ENCODE data around the gene LBHD2. TPM values are rescaled to one million over a fixed set of nuclear protein-coding genes. Genes with fewer than 3 reads are reported as not detected.

LBHD2 gene
- total RNA-seq, 1 donor from 2014 or later: not detected

GRCh38 chr14:103057372-103058163 is 26.4 kb upstream of the LBHD2 start, which contains the start of gene CDC42BPB:
TSS of gene CDC42BPB (minus strand) at chr14:103057549. CDS start at chr14:103057173, 376 bp downstream.
- no peak for FAIRE-seq
- H3K79me2 ChIP-seq (ENCODE audit: insufficient read depth, low read length): peaks cover 52% of the 10 kb centered on the region

GRCh38 chr14:103058164-103059055 is 25.6 kb upstream of the LBHD2 start:
- peak overlapping the region; percentile 91 for H3K4me3 Mint-ChIP-seq (ENCODE audit: unreplicated experiment)
- H3K36me3 ChIP-seq (ENCODE audit: insufficient read depth, low read length): no peaks in the 10 kb centered on the region
- H3K4me1 Mint-ChIP-seq (ENCODE audit: low read depth, unreplicated experiment): peaks cover 26% of the 10 kb centered on the region
- TF ChIP-seq EZH2 (IDR thresholded peaks at IDR 0.05; ENCODE audit: insufficient read depth, low read length) (no peak), CTCF (IDR thresholded peaks at IDR 0.05; ENCODE audit: insufficient read depth, low read depth, low read length) (no peak)
- H3K79me2 ChIP-seq (ENCODE audit: insufficient read depth, low read length): peaks cover 44% of the 10 kb centered on the region
- FAIRE-seq (no peak), DNase-seq (ENCODE audit: low read depth) (no peak)
- H3K4me3 ChIP-seq (ENCODE audit: insufficient read depth, low read depth, low read length): peak overlapping the region; percentile 76
- no peaks in the 10 kb centered on the region for H3K9me3 ChIP-seq (ENCODE audit: insufficient read depth, low read depth, low read length)
- H3K4me2 ChIP-seq (ENCODE audit: low read length): peak overlapping the region; percentile 100
- H3K27me3 Mint-ChIP-seq (ENCODE audit: low read depth, unreplicated experiment): no peaks in the 10 kb centered on the region
- H3K27ac ChIP-seq (ENCODE audit: low read depth, low read length): no peak overlapping the region
- peak overlapping the region; percentile 58 for H3K27ac Mint-ChIP-seq (ENCODE audit: unreplicated experiment)
- H3K27me3 ChIP-seq (ENCODE audit: insufficient read depth, low read length): no peaks in the 10 kb centered on the region
- H4K20me1 ChIP-seq (ENCODE audit: insufficient read depth, low read length): peaks cover 30% of the 10 kb centered on the region
- H3K9ac ChIP-seq (ENCODE audit: low read length): peak overlapping the region; percentile 89
- no peaks in the 10 kb centered on the region for H3K4me1 ChIP-seq (ENCODE audit: insufficient read depth, low read length)
- no peaks in the 10 kb centered on the region for H3K36me3 Mint-ChIP-seq (ENCODE audit: low read depth, unreplicated experiment)
- no peaks in the 10 kb centered on the region for H3K9me3 Mint-ChIP-seq (ENCODE audit: unreplicated experiment)
- peak overlapping the region; percentile 95 for H2AFZ ChIP-seq (ENCODE audit: low read depth, low read length)

More at GRCh38 chr14:103057372-103058163, 26.4 kb upstream of the LBHD2 start, which contains the start of gene CDC42BPB:
- Histone ChIP-seq H3K27me3 (ENCODE audit: insufficient read depth, low read length) (no peaks in the 10 kb centered on the region), H3K4me1 (ENCODE audit: insufficient read depth, low read length) (no peaks in the 10 kb centered on the region), H3K4me2 (ENCODE audit: low read length) (peak within 1 kb of the TSS; percentile 100), H3K9ac (ENCODE audit: low read length) (peak within 1 kb of the TSS; percentile 89), H2AFZ (ENCODE audit: low read depth, low read length) (peak within 1 kb of the TSS; percentile 95), H3K27ac (ENCODE audit: low read depth, low read length) (peak within 1 kb of the TSS; percentile 57), H3K9me3 (ENCODE audit: insufficient read depth, low read depth, low read length) (no peaks in the 10 kb centered on the region), H4K20me1 (ENCODE audit: insufficient read depth, low read length) (peaks cover 37% of the 10 kb centered on the region), H3K4me3 (ENCODE audit: insufficient read depth, low read depth, low read length) (peak within 1 kb of the TSS; percentile 76), H3K36me3 (ENCODE audit: insufficient read depth, low read length) (no peaks in the 10 kb centered on the region)
- TF ChIP-seq EZH2 (IDR thresholded peaks at IDR 0.05; ENCODE audit: insufficient read depth, low read length) (no peak), CTCF (IDR thresholded peaks at IDR 0.05; ENCODE audit: insufficient read depth, low read depth, low read length) (no peak)
- peak within 1 kb of the TSS; percentile 91 for H3K4me3 Mint-ChIP-seq (ENCODE audit: unreplicated experiment)
- peaks cover 26% of the 10 kb centered on the region for H3K4me1 Mint-ChIP-seq (ENCODE audit: low read depth, unreplicated experiment)
- H3K9me3 Mint-ChIP-seq (ENCODE audit: unreplicated experiment): no peaks in the 10 kb centered on the region
- peak within 1 kb of the TSS; percentile 0 for H3K27ac Mint-ChIP-seq (ENCODE audit: unreplicated experiment)
- DNase-seq (ENCODE audit: low read depth): peak; percentile 80
- no peaks in the 10 kb centered on the region for H3K27me3 Mint-ChIP-seq (ENCODE audit: low read depth, unreplicated experiment)
- H3K36me3 Mint-ChIP-seq (ENCODE audit: low read depth, unreplicated experiment): peaks cover 1% of the 10 kb centered on the region

All from astrocyte (in vitro differentiated cells and primary cell).